NCI-H82 treated with DMSO at 0.1 percent for 48 hours (cell line): ENCODE measurements around the gene ATAD3A.
"Not testable (repeated sequence)": the region's sequence is repeated elsewhere in the genome, so short reads cannot be mapped to it uniquely, and the experiment has no call there.

Source experiments
- DNase-seq: peaks from one replicate; lab custom pipeline; 2025; ENCODE audit not compliant: unreplicated experiment; lab: John Stamatoyannopoulos, UW

The ATAD3A gene

DNA sequence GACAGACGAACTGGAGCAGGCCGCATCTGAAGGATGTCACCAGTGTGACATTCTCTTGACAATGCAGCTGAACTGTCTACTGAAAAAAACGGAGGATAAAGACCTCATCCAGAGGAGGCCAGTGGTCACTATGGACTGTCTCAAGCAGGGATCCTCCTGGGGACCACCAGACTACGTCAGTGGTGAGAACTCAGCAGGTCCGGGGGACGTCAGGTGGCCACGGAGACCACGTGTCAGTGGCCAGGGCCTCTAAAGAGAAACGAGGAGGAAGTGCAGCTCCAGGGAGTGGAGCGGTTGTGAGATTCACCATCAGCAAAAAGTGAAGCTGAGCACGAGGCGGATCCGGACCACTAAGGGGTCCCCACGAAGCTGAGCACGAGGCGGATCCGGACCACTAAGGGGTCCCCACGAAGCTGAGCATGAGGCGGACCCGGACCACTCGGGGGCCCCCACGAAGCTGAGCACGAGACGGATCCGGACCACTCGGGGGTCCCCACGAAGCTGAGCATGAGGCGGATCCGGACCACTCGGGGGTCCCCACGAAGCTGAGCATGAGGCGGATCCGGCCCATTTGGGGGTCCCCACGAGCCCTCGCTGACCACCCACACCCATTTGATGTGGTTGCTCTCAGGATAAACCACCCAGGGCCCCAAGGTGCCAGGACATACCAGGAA is 42.0 kb downstream of the ATAD3A start:
- no peak for DNase-seq

DNA sequence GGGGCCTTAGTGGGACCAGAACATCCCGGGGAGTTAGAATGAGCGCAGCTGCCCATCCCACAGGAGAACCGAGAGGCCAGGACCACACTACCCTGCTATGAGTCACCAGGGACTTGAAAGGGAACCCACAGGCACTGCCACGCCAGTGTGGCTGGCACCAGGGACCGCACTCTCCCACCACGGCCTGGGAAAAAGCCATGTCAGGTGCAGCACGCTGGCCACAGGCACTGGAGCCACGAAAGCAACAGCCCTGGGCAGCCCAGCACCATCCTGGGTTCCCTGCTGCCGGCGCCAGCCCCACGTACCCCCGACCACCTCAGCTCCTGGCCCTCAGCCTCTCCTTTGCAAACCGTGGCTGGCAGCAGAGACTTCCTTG is 42.6 kb downstream of the ATAD3A start:
- DNase-seq: no peak

DNA sequence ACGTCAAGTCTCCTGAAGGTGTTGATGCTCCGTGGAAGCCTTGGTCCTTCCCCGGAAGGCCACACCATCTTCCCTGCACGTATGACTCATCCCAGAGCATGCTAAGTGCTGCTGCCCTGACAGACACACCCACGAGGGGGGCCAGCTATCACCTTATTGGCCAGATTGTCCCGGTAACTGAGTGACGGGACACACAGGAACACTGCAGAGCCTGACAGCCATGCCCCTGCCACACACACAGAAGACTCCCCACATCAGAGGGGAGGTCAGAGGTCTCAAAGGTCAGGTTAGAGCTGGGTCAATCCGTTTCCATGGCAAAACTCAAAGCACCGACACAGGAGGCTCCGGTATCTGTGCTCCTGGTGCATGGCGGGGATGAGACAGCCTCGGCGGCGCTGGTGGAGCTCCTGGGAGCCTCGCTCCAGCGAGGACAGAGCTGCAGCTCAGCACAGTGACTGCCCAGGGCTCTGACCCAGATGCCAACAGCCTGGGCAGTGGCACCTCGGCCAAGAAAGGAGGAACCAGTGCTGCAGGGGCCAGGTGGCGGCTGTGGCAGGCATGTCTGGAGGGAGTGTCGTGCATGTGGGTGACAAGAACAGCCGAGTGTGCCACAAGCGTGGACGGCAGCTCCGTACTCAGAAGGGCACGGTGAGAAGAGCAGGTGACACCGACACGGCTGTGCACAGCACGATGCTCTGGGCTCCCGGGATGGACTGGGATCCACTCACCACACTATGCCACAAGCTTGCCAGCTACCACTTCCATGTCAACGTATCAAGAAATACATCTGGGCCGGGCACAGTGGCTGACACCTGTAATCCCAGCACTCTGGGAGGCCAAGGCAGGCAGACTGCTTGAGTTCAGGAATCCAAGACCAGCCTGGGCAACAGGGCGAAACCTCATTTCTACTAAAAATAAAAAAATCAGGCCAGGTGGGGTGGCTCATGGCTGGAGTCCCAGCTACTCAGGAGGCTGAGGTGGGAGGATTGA is 43.3 kb downstream of the ATAD3A start:
- DNase-seq: no peak

DNA sequence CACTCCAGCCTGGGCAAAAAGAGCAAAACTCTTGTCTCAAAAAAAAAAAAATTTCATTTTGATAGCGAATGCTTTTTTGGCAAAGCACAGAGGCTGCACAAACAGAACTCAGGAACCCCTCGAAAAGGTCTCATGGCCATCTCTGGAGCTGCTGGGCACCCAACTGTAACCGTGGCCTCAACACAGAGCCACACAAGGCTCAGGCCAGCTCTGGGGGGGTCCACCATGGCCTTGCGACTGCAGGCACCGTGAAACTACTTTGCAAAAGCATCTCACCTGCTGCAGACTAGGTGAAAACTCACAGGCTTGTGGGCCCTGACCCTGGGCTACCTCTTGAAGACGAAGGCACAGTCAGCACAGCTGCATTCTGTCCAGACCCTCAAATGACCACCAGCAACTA is 44.5 kb downstream of the ATAD3A start:
- no peak for DNase-seq

DNA sequence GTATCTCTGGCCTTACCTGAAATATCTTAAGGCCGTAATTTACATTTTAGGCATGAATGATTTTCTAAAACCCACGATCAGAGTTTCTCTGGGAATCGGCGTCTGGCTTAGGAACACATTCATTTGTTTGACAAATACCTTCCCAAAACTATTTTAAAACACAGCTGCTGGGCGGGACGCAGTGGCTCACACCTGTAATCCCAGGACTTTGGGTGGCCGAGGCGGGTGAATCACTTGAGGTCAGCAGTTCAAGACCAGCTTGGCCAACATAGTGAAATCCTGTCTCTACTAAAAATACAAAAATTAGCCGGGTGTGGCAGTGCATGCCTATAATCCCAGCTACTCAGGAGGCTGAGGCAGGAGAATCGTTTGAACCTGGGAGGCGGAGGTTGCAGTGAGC is 45.0 kb downstream of the ATAD3A start:
- DNase-seq: not testable (repeated sequence)

DNA sequence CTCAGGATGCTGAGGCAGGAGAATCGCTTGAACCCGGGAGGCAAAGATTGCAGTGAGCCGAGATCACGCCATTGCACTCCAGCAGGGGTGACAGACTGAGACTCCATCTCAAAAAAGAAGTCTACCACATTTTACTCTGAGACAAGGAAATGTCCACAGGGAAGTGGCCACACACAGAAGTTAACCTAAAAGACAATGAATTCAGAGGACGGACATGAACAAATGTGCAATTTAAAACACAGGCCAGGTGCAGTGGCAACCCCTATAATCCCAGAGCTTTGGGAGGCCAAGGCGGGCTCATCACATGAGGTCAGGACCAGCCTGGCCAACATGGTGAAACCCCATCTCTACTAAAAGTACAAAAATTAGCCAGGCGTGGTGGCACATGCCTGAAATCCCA is 45.7 kb downstream of the ATAD3A start:
- not testable (repeated sequence) for DNase-seq

DNA sequence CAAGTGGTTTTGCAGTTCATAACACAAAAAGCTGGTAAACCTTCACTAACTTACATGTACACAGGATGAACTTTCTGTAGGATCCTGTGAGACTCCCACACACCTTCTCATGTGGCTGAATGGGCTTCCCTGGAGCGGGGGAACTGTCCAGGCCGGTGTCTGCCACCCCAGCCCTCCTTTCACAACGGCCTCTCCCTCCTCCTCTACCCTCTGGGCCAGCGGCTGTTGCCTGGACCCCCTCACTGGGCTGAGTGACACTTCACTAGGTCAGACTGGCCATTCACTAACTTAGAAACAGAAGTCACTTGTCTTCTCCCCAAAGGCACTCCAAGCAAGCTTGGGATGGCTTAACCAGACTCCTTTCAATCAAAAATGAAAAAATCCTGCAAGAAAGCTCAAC is 46.6 kb downstream of the ATAD3A start:
- DNase-seq: no peak

DNA sequence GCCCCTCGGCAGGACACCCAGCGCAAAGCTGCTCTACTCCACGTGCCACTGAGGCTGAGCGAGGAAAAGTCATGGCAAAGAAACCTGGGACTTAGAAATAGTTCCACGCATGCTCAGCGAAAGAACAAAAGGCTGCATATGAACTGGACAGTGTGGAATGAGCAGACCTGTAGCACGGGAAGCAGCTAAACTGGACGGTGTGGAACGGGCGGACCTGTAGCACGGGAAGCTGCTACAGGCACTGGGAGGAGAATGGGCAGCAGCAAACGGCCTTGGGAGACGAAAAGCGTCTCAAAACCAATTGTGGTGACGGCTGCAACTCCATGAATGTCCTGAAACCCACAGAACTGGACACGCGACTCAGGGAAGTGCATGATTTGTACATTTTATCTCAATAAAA is 47.1 kb downstream of the ATAD3A start:
- no peak for DNase-seq

DNA sequence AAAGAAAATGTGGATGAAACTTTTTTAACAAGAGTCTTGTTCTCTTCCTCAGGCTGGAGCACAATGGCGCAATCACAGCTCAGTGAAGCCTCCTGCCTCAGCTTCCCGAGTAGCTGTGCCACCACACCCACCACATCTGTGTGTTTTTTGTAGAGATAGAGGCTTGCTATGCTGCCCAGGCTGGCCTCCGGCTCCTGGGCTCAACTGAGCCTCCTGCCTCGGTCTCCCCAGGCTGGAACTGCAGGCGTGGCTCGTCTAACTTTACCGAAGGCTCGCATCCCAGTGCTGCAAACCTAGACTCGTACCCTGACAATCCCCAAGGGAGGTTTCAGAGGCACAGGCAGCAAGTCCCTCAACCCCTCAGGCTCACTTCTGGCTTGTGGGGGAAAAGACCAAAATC is 48.2 kb downstream of the ATAD3A start:
- no peak for DNase-seq

DNA sequence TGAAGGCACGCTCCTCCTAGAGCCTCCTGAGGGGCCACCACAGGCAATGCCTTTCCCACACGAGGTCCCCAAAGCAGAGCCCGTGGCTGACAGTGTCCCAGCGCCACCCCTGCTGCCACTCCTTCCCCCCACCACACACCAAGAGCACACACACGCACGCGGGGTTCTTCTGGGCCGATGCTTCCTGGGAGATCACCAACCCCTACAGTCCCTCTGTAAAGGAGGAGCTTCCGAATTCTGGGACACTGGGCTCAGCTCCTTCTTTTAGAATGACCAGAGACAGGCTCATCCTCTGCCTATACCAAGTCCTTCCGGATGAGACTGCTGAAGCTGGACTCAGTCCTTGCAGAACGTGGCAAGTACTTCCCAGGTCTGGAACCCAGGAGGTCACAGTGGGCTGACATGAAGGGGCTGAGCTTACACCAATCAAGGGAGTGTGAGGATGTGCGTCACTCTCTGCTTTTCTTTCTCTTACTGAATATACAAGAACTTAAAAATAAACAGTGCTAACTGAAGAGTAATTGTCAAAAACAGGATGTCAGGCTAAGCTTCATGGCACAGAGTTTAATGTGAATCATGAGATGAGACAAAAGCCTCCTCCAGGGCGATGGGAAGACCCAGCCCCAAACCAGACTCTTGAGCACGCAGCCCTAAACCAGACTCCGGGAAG is 50.0 kb downstream of the ATAD3A start:
- DNase-seq: no peak

DNA sequence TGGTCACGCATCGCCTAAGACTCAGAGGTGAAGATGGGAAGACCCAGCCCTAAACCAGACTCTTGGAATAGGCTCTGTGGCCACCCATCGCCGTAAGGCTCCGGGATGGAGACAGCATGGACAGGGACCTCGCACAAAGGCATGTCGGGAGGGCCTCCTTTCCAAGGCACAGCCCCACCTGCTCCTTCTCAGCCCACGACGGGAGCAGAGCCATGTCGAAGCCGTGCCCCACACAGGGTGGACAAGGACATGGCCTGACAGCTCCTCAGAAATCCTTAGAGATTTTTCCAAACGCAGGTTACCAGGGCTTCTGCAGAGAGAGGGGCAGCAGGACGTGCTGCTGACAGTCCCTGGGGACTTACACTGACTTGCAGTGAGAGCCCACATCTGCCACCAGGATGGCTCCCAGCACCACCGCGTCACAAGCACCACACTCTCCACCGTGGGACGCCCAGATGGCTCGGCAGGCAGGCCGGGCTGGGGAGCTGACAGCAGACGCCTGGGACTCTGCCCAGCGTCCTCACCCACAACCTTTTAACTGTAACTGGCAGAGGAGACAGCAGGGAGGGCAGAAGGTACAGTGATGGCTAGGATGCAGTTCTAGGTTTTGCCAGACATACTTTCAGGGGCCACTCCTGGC is 50.7 kb downstream of the ATAD3A start:
- no peak for DNase-seq

DNA sequence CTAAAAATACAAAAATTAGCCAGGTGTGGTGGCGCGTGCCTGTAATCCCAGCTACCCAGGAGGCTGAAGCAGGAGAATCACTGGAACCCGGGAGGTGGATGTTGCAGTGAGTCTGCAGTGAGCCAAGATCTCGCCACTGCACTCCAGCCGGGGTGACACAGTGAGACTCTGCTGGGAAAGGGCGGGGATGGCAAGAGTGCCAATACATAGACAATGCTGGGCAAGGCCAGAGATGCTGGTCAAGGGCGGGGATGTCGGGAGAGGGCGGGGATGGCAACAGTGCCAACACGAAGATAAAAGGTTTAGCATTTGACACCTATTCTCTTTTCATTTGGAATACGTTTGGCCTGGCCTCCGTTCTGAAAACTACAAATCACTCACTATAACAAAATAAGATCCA is 51.7 kb downstream of the ATAD3A start:
- DNase-seq: no peak

DNA sequence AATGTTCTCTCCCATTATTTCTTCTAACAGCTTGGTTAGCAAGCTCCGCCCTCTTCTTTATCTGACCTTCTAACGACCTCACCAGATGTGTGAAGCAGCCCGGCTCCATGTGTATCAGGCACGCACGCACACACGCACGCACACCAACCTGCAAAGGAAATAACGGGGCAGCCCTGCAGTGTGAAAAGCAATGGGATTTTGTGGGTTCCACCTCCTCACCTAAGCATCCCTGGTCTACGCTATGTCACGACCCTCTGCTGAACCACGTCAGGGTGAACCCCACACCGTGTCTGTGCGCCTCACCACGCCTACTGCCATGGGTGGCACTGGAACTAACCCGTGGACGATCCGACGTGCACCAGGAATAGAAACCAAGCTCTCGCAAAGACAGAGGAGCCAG is 52.3 kb downstream of the ATAD3A start:
- no peak for DNase-seq

DNA sequence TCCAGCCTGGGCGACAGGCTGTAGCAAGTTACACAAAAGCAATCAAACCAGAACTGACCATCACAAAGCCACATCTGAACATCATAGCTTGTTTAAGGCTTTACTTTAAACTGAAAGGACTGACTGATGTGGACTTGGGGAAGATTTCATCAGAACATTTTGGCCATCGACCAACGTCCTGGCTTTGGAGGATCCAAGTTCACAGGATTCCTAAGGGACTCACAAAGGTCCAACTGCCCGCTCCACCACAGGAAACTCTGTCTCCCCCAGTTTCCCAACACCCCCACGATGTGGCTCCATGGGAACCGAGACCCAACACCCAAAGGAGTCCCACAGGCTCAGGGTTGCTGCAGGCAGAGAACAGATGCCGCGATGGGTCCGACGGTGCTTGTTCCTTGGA is 53.4 kb downstream of the ATAD3A start:
- DNase-seq: no peak

DNA sequence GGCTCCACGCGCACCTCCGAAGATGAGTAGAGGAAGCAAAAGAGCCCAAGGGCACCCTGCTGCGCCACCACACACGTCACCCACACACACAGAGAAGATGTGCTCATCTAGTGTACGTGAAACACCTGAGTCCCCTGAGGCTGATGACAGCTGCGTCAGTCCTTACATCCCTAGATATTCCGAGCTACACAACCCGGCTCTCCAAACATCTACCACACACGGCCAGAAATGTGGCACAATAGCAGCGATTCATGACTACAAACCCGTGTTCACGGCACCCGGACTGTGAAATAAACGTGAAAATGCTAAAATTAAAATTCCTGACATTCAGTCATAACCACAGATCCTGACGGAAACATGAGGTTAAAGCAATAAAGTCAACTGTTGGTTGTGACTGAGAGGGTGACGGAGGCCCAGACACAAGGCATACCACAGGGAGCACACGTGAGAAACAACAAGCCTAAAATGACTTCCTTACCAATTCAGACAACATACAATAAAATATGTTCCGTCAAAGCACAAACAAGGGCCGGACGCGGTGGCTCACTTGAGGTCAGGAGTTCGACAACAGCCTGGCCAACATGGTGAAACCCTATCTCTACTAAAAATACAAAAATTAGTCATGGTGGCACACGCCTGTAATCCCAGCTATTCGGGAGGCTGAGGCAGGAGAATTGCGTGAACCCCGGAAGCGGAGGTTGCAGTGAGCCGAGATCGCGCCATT is 55.4 kb downstream of the ATAD3A start:
- DNase-seq: no peak

DNA sequence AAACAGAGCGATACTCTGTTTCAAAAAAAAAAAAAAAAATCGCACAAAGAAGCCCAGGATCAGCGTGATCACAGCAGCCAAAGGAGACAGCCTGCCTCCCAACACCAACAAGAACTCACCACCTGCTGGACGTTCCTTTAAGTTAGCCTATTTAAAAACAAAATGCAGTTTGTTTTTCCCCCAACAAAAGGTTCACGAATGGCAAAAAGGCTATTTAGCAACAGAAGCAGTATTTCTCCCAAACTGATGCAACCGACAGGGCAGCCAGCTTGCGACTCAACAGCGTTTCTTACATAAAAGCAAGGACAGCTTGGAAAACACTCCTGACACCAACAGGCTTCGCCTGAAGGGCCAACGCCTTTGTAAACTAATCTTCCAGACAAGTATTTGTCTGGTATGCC is 55.9 kb downstream of the ATAD3A start:
- DNase-seq: no peak

DNA sequence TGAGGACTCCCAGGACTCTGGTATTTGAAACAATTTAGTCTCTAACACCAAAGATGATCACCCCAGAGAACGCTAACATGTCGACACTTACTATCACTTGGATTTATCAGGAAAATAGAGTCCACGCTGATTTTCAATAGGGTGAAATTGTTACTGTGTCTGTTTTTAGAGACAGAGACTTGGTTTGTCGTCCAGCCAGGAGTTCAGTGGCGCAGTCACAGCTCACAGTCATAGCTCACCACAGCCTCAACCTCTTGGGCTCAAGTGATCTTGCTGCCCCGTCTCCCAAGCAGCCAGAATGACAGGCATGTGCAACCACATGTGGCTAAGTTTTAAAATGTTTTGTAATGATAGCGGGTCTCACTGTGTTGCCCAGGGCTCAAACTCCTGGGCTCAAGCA is 57.4 kb downstream of the ATAD3A start:
- no peak for DNase-seq

DNA sequence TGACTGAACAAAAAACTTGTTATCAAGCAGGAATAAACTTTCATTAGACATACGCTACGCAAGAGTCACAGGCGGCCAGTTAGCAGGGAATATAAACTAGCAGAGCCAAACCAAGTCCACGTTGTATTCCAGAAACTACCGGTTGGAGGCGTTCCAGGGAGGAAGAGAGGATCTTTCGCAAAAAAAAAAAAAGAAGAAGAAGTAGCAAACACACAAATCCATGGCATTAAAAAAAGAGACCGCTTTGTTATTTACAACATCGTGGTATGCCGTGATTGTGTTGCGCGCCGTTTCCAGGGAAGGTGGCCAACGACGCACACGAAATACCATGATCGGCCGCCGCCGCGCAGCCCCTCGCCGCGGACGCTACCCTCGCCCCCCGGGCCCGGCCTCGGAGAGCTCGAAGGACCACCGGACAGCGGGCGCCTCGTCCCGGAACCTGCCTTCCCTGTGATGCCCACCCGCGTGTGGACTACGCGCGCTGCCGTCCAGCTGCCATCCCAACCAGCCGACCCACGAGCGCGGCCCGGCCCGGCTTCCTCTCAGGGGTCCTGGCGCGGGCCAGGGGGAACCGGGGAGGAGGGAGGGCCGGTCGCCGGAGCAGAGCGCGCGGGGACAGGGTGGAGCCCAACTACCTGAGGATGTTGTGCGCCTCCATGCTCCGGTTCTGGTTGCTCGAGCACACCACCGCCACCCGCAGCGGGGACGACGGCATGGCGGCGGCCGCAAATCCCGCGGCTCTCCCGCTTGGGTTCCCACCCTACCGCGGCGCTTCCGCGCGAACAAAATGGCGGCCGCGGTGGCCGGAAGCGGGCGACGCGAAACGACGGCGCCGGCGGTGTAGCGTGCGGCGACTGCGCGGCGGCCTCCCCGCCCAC is 62.1 kb downstream of the ATAD3A start:
- no peak for DNase-seq

DNA sequence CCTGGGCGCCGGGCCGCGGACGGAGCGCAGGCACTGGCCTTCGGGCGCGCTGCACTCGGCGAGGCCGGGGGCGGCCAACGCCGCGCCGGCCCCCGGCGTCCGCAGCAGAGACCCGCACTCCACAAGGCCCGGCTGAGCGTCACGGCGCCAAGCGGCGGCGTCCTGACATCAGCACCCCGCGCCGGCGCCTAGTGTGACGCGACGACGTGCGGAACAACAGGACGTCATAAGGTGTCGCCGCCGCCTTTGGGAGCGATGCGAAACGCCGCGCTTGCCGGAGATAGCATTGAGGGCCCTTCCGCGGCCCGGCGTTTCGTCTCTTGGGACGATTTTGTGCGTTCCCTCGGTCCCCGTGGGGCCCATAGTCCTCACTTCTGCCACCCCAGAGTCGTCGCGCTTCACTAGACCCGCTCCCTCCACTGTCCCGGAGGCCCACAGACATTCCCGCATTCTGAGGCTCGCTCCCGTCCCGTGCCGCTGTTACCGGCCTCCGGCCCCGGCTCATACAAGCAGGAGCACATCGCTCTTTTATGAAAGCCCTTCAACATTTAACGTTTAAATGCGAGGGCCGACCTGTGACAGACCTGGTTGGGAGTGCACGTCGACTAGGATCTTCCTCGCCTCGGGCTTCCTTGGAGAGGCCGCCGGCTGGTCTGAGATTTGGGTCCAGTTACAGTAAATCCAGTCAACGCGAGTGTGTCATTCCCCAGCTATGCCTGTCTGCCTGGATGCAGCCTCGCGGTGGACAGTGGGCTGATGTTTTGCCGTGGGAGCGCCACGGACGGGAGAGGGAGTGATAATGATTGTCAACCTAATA is 63.0 kb downstream of the ATAD3A start, which contains the start of gene SSU72:
TSS of gene SSU72 (minus strand) at position 143 of the 817 bp plus-strand sequence. CDS start 306 bp downstream, outside the sequence.
- DNase-seq: peak; percentile 76
